ENCODE results near the gene ITPA.
A peak's percentile ranks its signal among the peaks of the same experiment; 100 is the strongest.

The ITPA gene

DNA sequence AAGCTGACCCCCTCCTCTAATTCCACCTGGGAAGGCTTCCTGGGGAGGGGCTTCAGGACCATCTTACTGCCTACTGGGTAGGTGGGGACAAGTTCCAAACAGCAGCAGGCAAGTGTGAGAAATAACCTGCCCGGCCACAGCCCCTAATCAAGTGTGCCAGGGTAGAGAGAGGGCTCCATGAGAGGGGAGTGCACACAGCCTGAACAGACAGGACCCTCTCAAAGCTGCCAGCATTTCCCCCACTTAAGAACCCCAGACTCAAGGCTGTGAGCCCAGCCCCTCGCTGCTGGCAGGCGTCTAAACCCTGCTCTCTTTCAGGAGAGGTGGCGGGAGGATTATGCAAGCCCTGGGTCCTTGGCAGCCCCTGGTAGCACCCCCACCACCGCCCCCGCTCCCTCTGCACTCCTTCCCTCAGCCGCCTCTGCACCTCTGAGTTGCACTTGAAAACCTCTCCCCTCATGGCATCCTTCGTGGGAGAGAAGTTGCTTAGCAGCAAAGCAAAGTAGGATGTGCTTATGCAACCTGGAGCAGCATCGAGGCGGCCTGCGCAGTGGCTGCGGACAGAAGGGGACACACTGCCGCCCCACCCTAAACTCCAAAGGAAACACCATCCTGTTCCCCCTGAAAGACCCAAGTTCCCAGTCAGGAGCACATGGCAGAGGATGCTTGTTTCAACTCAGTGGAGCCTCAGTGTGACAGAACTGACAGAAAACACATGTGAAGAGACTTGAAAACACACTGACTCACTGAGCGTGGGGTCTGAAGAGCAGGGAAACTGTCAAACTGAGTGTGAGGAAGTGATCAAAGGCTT is 15.3 kb upstream of the ITPA start:
- DNase-seq (ENCODE audit: low spot score) = no peak
- in situ Hi-C loops (cut with MboI; ENCODE audit: low pct_unique_long_range_greater_than_20kb, low sequenced_read_pairs, unreplicated experiment) = no loop called here
- TF ChIP-seq, protein P1, sequence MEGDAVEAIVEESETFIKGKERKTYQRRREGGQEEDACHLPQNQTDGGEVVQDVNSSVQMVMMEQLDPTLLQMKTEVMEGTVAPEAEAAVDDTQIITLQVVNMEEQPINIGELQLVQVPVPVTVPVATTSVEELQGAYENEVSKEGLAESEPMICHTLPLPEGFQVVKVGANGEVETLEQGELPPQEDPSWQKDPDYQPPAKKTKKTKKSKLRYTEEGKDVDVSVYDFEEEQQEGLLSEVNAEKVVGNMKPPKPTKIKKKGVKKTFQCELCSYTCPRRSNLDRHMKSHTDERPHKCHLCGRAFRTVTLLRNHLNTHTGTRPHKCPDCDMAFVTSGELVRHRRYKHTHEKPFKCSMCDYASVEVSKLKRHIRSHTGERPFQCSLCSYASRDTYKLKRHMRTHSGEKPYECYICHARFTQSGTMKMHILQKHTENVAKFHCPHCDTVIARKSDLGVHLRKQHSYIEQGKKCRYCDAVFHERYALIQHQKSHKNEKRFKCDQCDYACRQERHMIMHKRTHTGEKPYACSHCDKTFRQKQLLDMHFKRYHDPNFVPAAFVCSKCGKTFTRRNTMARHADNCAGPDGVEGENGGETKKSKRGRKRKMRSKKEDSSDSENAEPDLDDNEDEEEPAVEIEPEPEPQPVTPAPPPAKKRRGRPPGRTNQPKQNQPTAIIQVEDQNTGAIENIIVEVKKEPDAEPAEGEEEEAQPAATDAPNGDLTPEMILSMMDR (IDR thresholded peaks at IDR 0.05; ENCODE audit: extremely low read depth, insufficient read depth, missing control alignments) = no peak

- no peak for DNase-seq (ENCODE audit: low spot score)
- in situ Hi-C loops (cut with MboI; ENCODE audit: low pct_unique_long_range_greater_than_20kb, low sequenced_read_pairs, unreplicated experiment) = no loop called here
- TF ChIP-seq, protein P1 (IDR thresholded peaks at IDR 0.05; ENCODE audit: extremely low read depth, insufficient read depth, missing control alignments) = no peak
Observed at GRCh38 chr20:3194617-3195280, 14.5 kb upstream of the ITPA start.

DNA sequence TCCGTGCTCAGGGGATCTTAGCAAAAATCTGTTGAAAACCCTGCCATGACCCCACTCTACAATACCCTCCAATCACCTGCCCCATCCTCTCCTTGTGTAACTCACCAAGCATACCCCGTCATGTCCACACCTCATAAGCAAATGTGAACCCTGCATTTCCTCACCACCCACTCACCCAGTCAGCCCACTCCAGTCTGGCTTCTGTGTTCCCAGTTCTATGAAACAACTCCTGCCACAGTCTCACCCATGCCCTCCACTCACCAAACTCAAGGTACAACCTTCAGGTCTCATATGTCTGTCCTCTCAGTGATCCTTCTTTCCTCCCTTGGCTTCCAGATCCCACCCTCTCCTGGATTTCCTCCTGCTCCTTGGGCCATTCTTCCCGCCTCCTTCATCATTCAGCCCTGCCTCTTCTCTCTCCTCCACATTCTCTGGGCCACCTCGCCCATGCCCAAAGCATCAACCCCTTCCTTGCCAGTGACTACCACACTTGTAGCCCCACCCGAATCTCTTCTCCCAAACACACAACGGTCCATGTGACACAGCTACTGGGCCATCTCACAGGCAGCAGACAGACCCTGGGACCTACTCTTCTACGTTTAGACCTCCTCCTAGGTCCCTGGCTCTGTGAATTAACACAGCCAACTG is 13.6 kb upstream of the ITPA start:
- no peak for DNase-seq (ENCODE audit: low spot score)
- TF ChIP-seq, protein P1 (IDR thresholded peaks at IDR 0.05; ENCODE audit: extremely low read depth, insufficient read depth, missing control alignments) = no peak
- in situ Hi-C loops (cut with MboI; ENCODE audit: low pct_unique_long_range_greater_than_20kb, low sequenced_read_pairs, unreplicated experiment) = no loop called here

DNA sequence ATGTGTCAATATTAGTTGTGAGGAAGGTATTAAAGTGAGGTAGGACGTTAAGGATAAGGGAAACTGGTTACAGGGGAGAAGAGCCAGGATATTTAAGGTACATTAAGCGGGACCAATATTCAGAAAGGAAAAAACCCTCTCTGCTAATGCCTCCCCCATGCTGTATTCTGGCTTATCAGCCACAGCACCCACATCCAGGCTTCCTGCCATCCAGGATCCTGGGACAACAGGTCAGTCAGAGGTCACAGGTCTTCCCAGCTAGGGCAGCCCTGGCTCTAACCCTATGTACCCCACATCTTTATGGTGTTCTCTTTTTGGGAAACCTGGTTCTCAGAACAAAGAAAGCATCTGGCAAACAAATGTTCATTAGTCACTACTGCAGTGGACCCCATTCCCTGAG is 10.1 kb upstream of the ITPA start:
- TF ChIP-seq, protein P1 (IDR thresholded peaks at IDR 0.05; ENCODE audit: extremely low read depth, insufficient read depth, missing control alignments) = no peak
- no peak for DNase-seq (ENCODE audit: low spot score)
- in situ Hi-C loops (cut with MboI; ENCODE audit: low pct_unique_long_range_greater_than_20kb, low sequenced_read_pairs, unreplicated experiment) = no loop called here

DNA sequence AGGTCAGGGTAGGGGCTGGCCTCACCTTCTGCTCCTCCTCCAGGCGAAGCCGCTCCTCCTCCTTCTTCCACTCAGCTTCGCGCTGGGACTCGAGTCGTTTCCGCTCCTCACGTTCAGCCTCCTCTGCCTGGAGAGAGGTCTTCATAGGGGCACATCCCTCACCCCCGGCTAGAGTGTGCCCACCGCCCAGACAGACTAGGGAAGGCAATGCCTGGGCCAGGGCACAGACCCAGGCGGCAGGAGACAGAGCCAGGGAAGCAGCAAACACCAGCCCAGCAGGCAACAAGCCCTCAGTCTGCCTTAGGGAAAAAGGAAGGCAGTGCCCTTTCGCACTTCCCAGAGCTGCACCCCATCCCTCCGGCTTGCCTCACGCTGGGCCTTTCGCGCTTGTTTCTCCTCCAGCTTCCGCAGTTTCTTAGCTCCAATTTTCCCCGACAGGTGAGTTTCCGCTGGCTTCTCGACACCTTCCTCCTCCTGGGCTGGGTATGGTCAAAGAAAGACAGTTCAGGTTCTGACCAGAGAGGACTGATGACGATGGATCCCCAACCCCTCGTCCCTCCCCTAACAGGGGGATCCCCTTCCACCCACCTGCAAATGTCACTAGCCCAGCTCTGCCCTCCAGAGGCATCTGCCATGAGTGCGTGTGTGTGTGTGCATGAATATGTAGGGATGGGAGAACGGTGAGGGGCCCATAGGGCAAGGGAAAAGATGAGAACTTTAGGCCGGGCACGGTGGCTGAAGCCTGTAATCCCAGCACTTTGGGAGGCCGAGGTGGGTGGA is 9.1 kb upstream of the ITPA start:
- in situ Hi-C loops (cut with MboI; ENCODE audit: low pct_unique_long_range_greater_than_20kb, low sequenced_read_pairs, unreplicated experiment) = no loop called here
- TF ChIP-seq, protein P1 (IDR thresholded peaks at IDR 0.05; ENCODE audit: extremely low read depth, insufficient read depth, missing control alignments) = peak; percentile 35

DNA sequence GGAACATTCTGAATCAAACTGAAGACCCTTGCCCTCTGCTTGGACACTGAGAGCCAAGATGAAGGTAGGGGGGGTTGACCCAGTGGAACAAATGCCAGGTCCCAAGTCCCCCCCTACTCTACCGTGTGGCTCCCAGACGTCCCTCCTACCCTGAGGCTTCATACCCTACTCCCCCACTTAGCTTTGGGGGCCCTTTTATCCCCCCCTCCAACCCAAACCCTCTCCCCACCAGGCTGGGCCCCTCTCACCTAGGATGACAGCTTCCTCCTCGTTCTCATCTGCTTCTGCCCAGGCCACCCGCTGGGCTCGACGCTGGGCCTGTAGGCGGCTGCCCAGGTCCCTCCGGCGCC is 6.4 kb upstream of the ITPA start:
- no peak for DNase-seq (ENCODE audit: low spot score)
- in situ Hi-C loops (cut with MboI; ENCODE audit: low pct_unique_long_range_greater_than_20kb, low sequenced_read_pairs, unreplicated experiment) = no loop called here
- TF ChIP-seq, protein P1 (IDR thresholded peaks at IDR 0.05; ENCODE audit: extremely low read depth, insufficient read depth, missing control alignments) = no peak

More for the DNA sequence above, 9.1 kb upstream of the ITPA start:
- no peak for DNase-seq (ENCODE audit: low spot score)

Measured in GM13977 (cell line).